Measurements from ENCODE around the gene OTOA.

DNA sequence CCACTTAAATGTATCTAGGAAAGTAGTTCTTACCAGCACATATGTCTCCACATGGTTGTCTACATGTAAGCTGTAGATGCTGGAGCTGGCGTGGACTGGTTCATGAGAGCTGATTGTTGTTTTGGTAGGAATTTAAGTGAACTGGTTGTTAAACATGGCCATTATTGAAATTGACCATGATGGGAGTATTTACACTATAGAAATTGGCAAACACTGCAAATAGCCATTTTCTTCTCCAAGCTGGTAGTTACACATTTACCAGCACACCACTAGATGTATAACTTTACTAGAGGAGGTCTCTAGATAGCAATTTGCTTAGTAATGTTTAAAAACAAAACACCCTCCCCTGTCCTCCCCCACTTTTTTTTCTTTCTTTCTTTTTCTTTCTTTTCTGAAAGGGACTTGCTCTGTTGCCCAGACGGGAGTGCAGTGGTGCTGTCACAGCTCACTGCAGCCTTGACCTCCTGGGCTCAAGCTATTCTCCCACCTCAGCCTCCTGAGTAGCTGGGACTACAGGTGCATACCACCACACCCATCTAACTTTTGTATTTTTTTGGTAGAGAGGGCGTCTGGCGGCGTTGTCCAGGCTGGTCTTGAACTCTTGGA is 35.5 kb upstream of the OTOA start:
- TF ChIP-seq CHD2 (IDR thresholded peaks at IDR 0.05; ENCODE audit: low read length) (no peak), JUN (IDR thresholded peaks at IDR 0.05; ENCODE audit: low read depth, low read length) (no peak), FOSL1 (IDR thresholded peaks at IDR 0.05; ENCODE audit: insufficient read depth, low read depth, low read length) (no peak), ATF3 (IDR thresholded peaks at IDR 0.05; ENCODE audit: insufficient read depth, low read depth, low read length) (no peak), TAF1 (IDR thresholded peaks at IDR 0.05; ENCODE audit: low read depth, low read length) (no peak), POLR2A (IDR thresholded peaks at IDR 0.05; ENCODE audit: control extremely low read depth in 1 of 2, low read depth in 2 of 2, low read length in 2 of 2) (no peak), EP300 (IDR thresholded peaks at IDR 0.05; ENCODE audit: borderline replicate concordance in 1 of 2, low read depth in 2 of 2, low read length in 2 of 2) (no peak), RNF2 (IDR thresholded peaks at IDR 0.05; ENCODE audit: borderline replicate concordance, low read depth, low read length, missing control alignments, poor library complexity, severe bottlenecking) (no peak), TBP (IDR thresholded peaks at IDR 0.05; ENCODE audit: low read depth, low read length) (no peak), ZNF274 (IDR thresholded peaks at IDR 0.05; ENCODE audit: borderline replicate concordance, extremely low read depth, low read length) (no peak), TCF12 (IDR thresholded peaks at IDR 0.05; ENCODE audit: low read depth, low read length) (no peak)
- TF ChIP-seq, protein P1, sequence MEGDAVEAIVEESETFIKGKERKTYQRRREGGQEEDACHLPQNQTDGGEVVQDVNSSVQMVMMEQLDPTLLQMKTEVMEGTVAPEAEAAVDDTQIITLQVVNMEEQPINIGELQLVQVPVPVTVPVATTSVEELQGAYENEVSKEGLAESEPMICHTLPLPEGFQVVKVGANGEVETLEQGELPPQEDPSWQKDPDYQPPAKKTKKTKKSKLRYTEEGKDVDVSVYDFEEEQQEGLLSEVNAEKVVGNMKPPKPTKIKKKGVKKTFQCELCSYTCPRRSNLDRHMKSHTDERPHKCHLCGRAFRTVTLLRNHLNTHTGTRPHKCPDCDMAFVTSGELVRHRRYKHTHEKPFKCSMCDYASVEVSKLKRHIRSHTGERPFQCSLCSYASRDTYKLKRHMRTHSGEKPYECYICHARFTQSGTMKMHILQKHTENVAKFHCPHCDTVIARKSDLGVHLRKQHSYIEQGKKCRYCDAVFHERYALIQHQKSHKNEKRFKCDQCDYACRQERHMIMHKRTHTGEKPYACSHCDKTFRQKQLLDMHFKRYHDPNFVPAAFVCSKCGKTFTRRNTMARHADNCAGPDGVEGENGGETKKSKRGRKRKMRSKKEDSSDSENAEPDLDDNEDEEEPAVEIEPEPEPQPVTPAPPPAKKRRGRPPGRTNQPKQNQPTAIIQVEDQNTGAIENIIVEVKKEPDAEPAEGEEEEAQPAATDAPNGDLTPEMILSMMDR (IDR thresholded peaks at IDR 0.05; ENCODE audit: control extremely low read depth in 1 of 3, insufficient read depth in 1 of 3, low read depth in 1 of 3, low read length in 3 of 3): no peak

Measured in H1 (cell line).